H1 (cell line): Measurements from ENCODE around the gene PTPN2. TPM values are rescaled to one million over a fixed set of nuclear protein-coding genes. Genes with fewer than 3 reads are reported as not detected.

Experiments used
- CTCF ChIA-PET: fragments of 300-600 bp; sonication (Branson Sonifier 250); formaldehyde crosslinking; loops from one replicate; lab custom pipeline; 2021; ENCODE audit not compliant: partially characterized antibody; lab: Charles Lee
- POLR2A ChIA-PET: fragments of 300-600 bp; sonication (Branson Sonifier 250); formaldehyde crosslinking; loops from one replicate; lab custom pipeline; 2021; ENCODE audit warnings: inconsistent platforms; ENCODE audit not compliant: partially characterized antibody; lab: Charles Lee
- DNase-seq, 2 experiments: peaks; one replicate each; pipeline versions ENCODE4 v3.0.0 to v3.0.0-alpha.2; 2010 to 2022; ENCODE audit warnings: low spot score in 2 of 2, low read depth in 1 of 2, mixed read lengths in 1 of 2
- FAIRE-seq: peaks from 2 replicates; lab custom pipeline; 2011; peaks lifted over from hg19 to GRCh38; lab: Jason Lieb, UNC
- H2AFZ ChIP-seq: 2 replicates; pipeline ENCODE4 v1.8.1; 2012; ENCODE audit warnings: low read length, inconsistent platforms
- H2AK5ac ChIP-seq: 2 replicates; pipeline ENCODE4 v1.6.1; 2013; ENCODE audit warnings: low read depth, low read length
- H2BK120ac ChIP-seq: replicated peaks from 2 replicates; pipeline ENCODE3; 2013; ENCODE audit warnings: low read depth, low read length, inconsistent platforms
- H2BK12ac ChIP-seq: 2 replicates; pipeline ENCODE4 v1.6.1; 2013; ENCODE audit warnings: low read depth, low read length
- H2BK15ac ChIP-seq: 2 replicates; pipeline ENCODE4 v1.6.1; 2013; ENCODE audit warnings: low read length
- H2BK20ac ChIP-seq: 2 replicates; pipeline ENCODE4 v1.6.1; 2013; ENCODE audit warnings: low read length
- H2BK5ac ChIP-seq: 2 replicates; pipeline ENCODE4 v1.6.1; 2013; ENCODE audit warnings: low read depth, low read length
- H3K14ac ChIP-seq: 2 replicates; pipeline ENCODE4 v1.6.1; 2013; ENCODE audit warnings: inconsistent platforms; ENCODE audit not compliant: insufficient read length
- H3K18ac ChIP-seq: 2 replicates; pipeline ENCODE4 v1.6.1; 2013; ENCODE audit warnings: low read length; ENCODE audit errors: extremely low read depth
- H3K23ac ChIP-seq: 2 replicates; pipeline ENCODE4 v1.6.1; 2013; ENCODE audit warnings: inconsistent platforms; ENCODE audit not compliant: insufficient read length
- H3K23me2 ChIP-seq: 2 replicates; pipeline ENCODE4 v1.6.1; 2013; ENCODE audit warnings: low read depth, low read length
- H3K27ac ChIP-seq: 2 replicates; pipeline ENCODE4 v1.6.1; 2011; ENCODE audit warnings: low read depth, low read length, inconsistent platforms
- H3K27me3 ChIP-seq, 4 experiments: replicated peaks in 1 of 4; 1 replicate in 1 of 4; 2 replicates in 3 of 4; pipeline versions ENCODE4 v1.6.1 to v1.8.1; 2011 to 2013; ENCODE audit warnings: low read length in 3 of 4, mild to moderate bottlenecking in 3 of 4, inconsistent platforms in 2 of 4, mixed read lengths in 2 of 4, moderate library complexity in 1 of 4; ENCODE audit not compliant: control insufficient read depth in 3 of 4, insufficient read depth in 3 of 4; ENCODE audit errors: extremely low read depth in 1 of 4
- H3K36me3 ChIP-seq, 4 experiments: 2 replicates each; pipeline versions ENCODE4 v1.6.1 to v1.8.1; 2011 to 2013; ENCODE audit warnings: mild to moderate bottlenecking in 4 of 4, low read length in 3 of 4, moderate library complexity in 2 of 4, control low read depth in 1 of 4, inconsistent platforms in 1 of 4; ENCODE audit not compliant: insufficient read depth in 4 of 4, control insufficient read depth in 2 of 4
- H3K4ac ChIP-seq: replicated peaks from 2 replicates; pipeline ENCODE3; 2013; ENCODE audit warnings: low read length, low read depth, mixed read lengths, inconsistent platforms; ENCODE audit not compliant: insufficient read length
- H3K4me1 ChIP-seq, 4 experiments: replicated peaks in 1 of 4; 1 replicate in 1 of 4; 2 replicates in 3 of 4; pipeline versions ENCODE4 v1.6.1 to v1.8.1; 2011 to 2013; ENCODE audit warnings: low read length in 3 of 4, inconsistent platforms in 2 of 4, mixed read lengths in 1 of 4; ENCODE audit not compliant: insufficient read depth in 4 of 4, control insufficient read depth in 3 of 4
- H3K4me2 ChIP-seq, 2 experiments: 2 replicates each; pipeline versions ENCODE4 v1.6.1 to v1.8.1; 2011 to 2013; ENCODE audit warnings: low read depth in 2 of 2, low read length in 2 of 2, control low read depth in 1 of 2, inconsistent platforms in 1 of 2, mild to moderate bottlenecking in 1 of 2; ENCODE audit not compliant: insufficient read depth in 1 of 2
- H3K4me3 ChIP-seq, 4 experiments: fragments of 200-600, 300-600 bp in 1 of 4; sonication (generic), shearing (Covaris generic), sonication (Bioruptor Twin) in 1 of 4; 2 replicates each; pipeline versions ENCODE4 v1.5.1 to v1.8.1; 2011 to 2016; ENCODE audit warnings: low read length in 4 of 4, low read depth in 3 of 4, control low read depth in 2 of 4, inconsistent platforms in 2 of 4, mild to moderate bottlenecking in 2 of 4, mixed read lengths in 1 of 4, moderate library complexity in 1 of 4; ENCODE audit not compliant: insufficient read depth in 2 of 4; ENCODE audit errors: extremely low read depth in 1 of 4
- H3K56ac ChIP-seq: replicated peaks from 2 replicates; pipeline ENCODE3; 2013; ENCODE audit warnings: low read depth, mild to moderate bottlenecking, mixed read lengths, low read length, inconsistent platforms; ENCODE audit not compliant: insufficient read length
- H3K79me1 ChIP-seq: 2 replicates; pipeline ENCODE4 v1.6.1; 2013; ENCODE audit warnings: low read depth, low read length, control low read depth
- H3K79me2 ChIP-seq, 2 experiments: 2 replicates each; pipeline versions ENCODE4 v1.6.1 to v1.8.1; 2012 to 2013; ENCODE audit warnings: low read length in 2 of 2, mild to moderate bottlenecking in 2 of 2, inconsistent platforms in 1 of 2; ENCODE audit not compliant: insufficient read depth in 2 of 2, control insufficient read depth in 1 of 2
- H3K9ac ChIP-seq, 4 experiments: replicated peaks in 1 of 4; 1 replicate in 1 of 4; 2 replicates in 3 of 4; pipeline versions ENCODE4 v1.6.1 to v1.8.1; 2011 to 2013; ENCODE audit warnings: low read depth in 3 of 4, low read length in 3 of 4, control low read depth in 2 of 4, mild to moderate bottlenecking in 2 of 4, moderate library complexity in 2 of 4, inconsistent platforms in 1 of 4; ENCODE audit errors: extremely low read depth in 1 of 4
- H3K9me3 ChIP-seq, 2 experiments: 2 replicates each; pipeline versions ENCODE4 v1.6.1 to v1.8.1; 2012 to 2013; ENCODE audit warnings: mild to moderate bottlenecking in 2 of 2, moderate library complexity in 2 of 2, control low read depth in 1 of 2, inconsistent platforms in 1 of 2, low read depth in 1 of 2, low read length in 1 of 2, mixed read lengths in 1 of 2; ENCODE audit not compliant: insufficient read depth in 2 of 2
- H4K20me1 ChIP-seq, 2 experiments: replicated peaks in 1 of 2; 2 replicates each; pipeline versions ENCODE3 to v1.8.1; 2011 to 2013; ENCODE audit warnings: inconsistent platforms in 2 of 2, low read length in 2 of 2, mild to moderate bottlenecking in 1 of 2; ENCODE audit not compliant: insufficient read depth in 2 of 2, control insufficient read depth in 1 of 2
- H4K5ac ChIP-seq: 2 replicates; pipeline ENCODE4 v1.6.1; 2013; ENCODE audit warnings: low read length, low read depth, mixed read lengths, inconsistent platforms; ENCODE audit not compliant: insufficient read length
- H4K8ac ChIP-seq: 2 replicates; pipeline ENCODE4 v1.8.0; 2013; ENCODE audit warnings: mild to moderate bottlenecking, moderate library complexity, low read length, inconsistent platforms; ENCODE audit not compliant: insufficient read depth; ENCODE audit errors: extremely low read depth
- H4K91ac ChIP-seq: replicated peaks from 2 replicates; pipeline ENCODE3; 2013; ENCODE audit warnings: low read length, mixed read lengths, inconsistent platforms; ENCODE audit not compliant: insufficient read length
- BRCA1 ChIP-seq: IDR thresholded peaks from 2 replicates; pipeline ENCODE4 v1.6.1; 2012; ENCODE audit warnings: low read depth, low read length, improper control_type of control experiment
- CBX5 ChIP-seq: fragments of 300-800, 300-1000 bp; sonication (generic); IDR thresholded peaks from 2 replicates; pipeline ENCODE4 v1.7.1; 2016; ENCODE audit warnings: antibody characterized with exemption, low read length, low read depth
- CEBPB ChIP-seq: IDR thresholded peaks from 2 replicates; pipeline ENCODE4 v1.6.1; 2012; ENCODE audit warnings: low read depth, low read length
- EZH2 ChIP-seq: fragments of 200-600 bp; sonication (generic); IDR thresholded peaks from 2 replicates; pipeline ENCODE4 v1.7.1; 2012; ENCODE audit warnings: low read depth, mild to moderate bottlenecking, moderate library complexity, low read length, inconsistent platforms; ENCODE audit not compliant: severe bottlenecking
- HDAC6 ChIP-seq: IDR thresholded peaks from one replicate; pipeline ENCODE4 v1.7.1; 2012; ENCODE audit warnings: low read depth, mild to moderate bottlenecking, inconsistent platforms, low read length, moderate library complexity
- JUND ChIP-seq: IDR thresholded peaks from 2 replicates; pipeline ENCODE4 v1.6.1; 2011; ENCODE audit warnings: mild to moderate bottlenecking, improper control_type of control experiment, low read length
- MAFK ChIP-seq: IDR thresholded peaks from 2 replicates; pipeline ENCODE4 v1.6.1; 2012; ENCODE audit warnings: low read depth, mild to moderate bottlenecking, improper control_type of control experiment, low read length
- NRF1 ChIP-seq: IDR thresholded peaks from 2 replicates; pipeline ENCODE4 v1.6.1; 2011; ENCODE audit warnings: mild to moderate bottlenecking, low read depth, low read length, improper control_type of control experiment
- POLR2AphosphoS5 ChIP-seq: IDR thresholded peaks from 2 replicates; pipeline ENCODE4 v1.6.1; 2011; ENCODE audit warnings: low read depth, low read length
- RBBP5 ChIP-seq: IDR thresholded peaks from 2 replicates; pipeline ENCODE4 v1.7.1; 2012; ENCODE audit warnings: low read depth, mild to moderate bottlenecking, inconsistent platforms, low read length, moderate library complexity, borderline replicate concordance
- SIRT6 ChIP-seq: IDR thresholded peaks from one replicate; pipeline ENCODE4 v1.7.1; 2012; ENCODE audit warnings: low read length, inconsistent platforms
- SRF ChIP-seq: IDR thresholded peaks from 2 replicates; pipeline ENCODE4 v1.6.1; 2011; ENCODE audit warnings: mild to moderate bottlenecking, low read depth, low read length, moderate library complexity
- TAF1 ChIP-seq: IDR thresholded peaks from 2 replicates; pipeline ENCODE4 v1.6.1; 2011; ENCODE audit warnings: mild to moderate bottlenecking, low read depth, low read length
- TEAD4 ChIP-seq: IDR thresholded peaks from 2 replicates; pipeline ENCODE4 v1.6.1; 2012; ENCODE audit warnings: low read depth, low read length, inconsistent platforms, mixed read lengths
- WGBS, 2 experiments: shearing (Covaris generic) in 1 of 2; methylation state at CpG; one replicate each; pipeline versions ENCODE4 v1.1.6 to v1.1.7; 2013 to 2015; ENCODE audit warnings: low lambda C conversion rate in 2 of 2, mixed read lengths in 2 of 2, inconsistent platforms in 1 of 2, low coverage in 1 of 2, missing lambda C conversion rate in 1 of 2; ENCODE audit not compliant: insufficient replicate concordance in 2 of 2, insufficient coverage in 1 of 2, insufficient read length in 1 of 2; ENCODE audit errors: extremely low coverage in 1 of 2, missing lambda C conversion rate in 1 of 2; 5-methylcytosine and 5-hydroxymethylcytosine counted together
- polyA plus RNA-seq, 7 experiments: library from polyadenylated mRNA; depleted of rRNA in 3 of 7; stranded (reverse) in 5 of 7; unstranded in 2 of 7; fragments of >200 nt in 5 of 7; fragments of 200-250 nt in 2 of 7; gene quantifications; 1 replicate in 5 of 7; 2 replicates in 1 of 7; 4 replicates in 1 of 7; pipeline versions ENCODE4 v1.2.1 to v1.2.3, GENCODE V29; 2011 to 2013; ENCODE audit warnings: missing spikeins in 2 of 7, mixed read lengths in 2 of 7
- total RNA-seq: library from RNA; stranded (reverse); fragmentation: NEBNext Ultra II Directional; extraction: Animal tissue kit (Norgen Biotek cat#: 25700); gene quantifications from 2 replicates; pipeline ENCODE4 v1.2.1, GENCODE V29; 2021

The PTPN2 gene
- total and polyA plus RNA-seq, 2 of the 8 experiments (the other 6 are each of a cell fraction or from before 2014, with no cell fraction given): 16.4 to 54.0 TPM

DNA sequence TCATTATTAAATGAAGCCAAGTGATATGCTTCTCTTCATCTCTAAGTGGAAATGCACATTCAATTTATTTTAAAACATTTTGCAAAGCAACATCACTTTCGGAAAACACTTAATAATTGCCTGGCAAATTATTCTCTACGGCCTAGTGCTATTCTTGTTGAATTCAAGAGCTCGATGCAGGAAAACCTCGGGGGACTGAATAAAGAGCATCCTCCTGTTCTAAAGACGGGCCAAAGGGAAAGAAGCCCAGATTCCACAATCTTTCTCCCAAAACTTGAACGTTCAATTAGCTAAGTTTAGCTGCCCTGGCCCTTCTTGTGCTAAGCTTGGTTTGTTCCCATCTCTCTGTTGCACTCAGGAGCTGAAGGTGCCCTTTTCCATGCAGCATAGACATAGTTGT is 40.6 kb upstream of the PTPN2 start:
- H3K79me2 ChIP-seq: no peaks in the 10 kb centered on the region
- H2AFZ ChIP-seq: no peak overlapping the region
- no peak overlapping the region for H2BK5ac ChIP-seq
- H2BK15ac ChIP-seq: no peak overlapping the region
- FAIRE-seq (no peak), DNase-seq (no peak)
- ChIA-PET POLR2A (interaction anchor here (1.1 kb wide), 1 partner anchor 19 kb away, joined by 3 read pairs; no protein-coding TSS in a partner anchor), CTCF (interaction anchor here (0.9 to 2.0 kb wide), 2 partner anchors 10 to 187 kb away, joined by 3 to 12 read pairs; no protein-coding TSS in a partner anchor)
- no peak overlapping the region for H4K8ac ChIP-seq
- H3K56ac ChIP-seq: no peak overlapping the region
- H3K18ac ChIP-seq: no peak overlapping the region
- H3K36me3 ChIP-seq: no peaks in the 10 kb centered on the region
- H3K27me3 ChIP-seq: no peaks in the 10 kb centered on the region
- H3K27ac ChIP-seq: no peak overlapping the region
- H3K4me3 ChIP-seq: no peak overlapping the region
- no peak overlapping the region for H3K14ac ChIP-seq
- no peak overlapping the region for H2BK120ac ChIP-seq
- H3K9ac ChIP-seq: no peak overlapping the region
- TF ChIP-seq SRF (no peak), TAF1 (no peak), JUND (no peak), NRF1 (no peak), CBX5 (no peak), BRCA1 (no peak), TEAD4 (no peak), EZH2 (no peak), SIRT6 (no peak), POLR2AphosphoS5 (no peak), CEBPB (no peak), MAFK (no peak), RBBP5 (no peak), HDAC6 (no peak)
- no peaks in the 10 kb centered on the region for H3K4me1 ChIP-seq
- no peak overlapping the region for H3K23ac ChIP-seq
- no peak overlapping the region for H3K4ac ChIP-seq
- no peak overlapping the region for H4K91ac ChIP-seq
- H3K4me2 ChIP-seq: no peak overlapping the region
- H3K9me3 ChIP-seq: no peaks in the 10 kb centered on the region
- no peak overlapping the region for H2AK5ac ChIP-seq
- no peak overlapping the region for H4K5ac ChIP-seq
- no peaks in the 10 kb centered on the region for H4K20me1 ChIP-seq
- H2BK12ac ChIP-seq: no peak overlapping the region
- H3K23me2 ChIP-seq: no peaks in the 10 kb centered on the region
- no peak overlapping the region for H2BK20ac ChIP-seq
- 84% methylated on average over 6 of the region's 6 CpGs; no CpG with 5 or more reads in 1 of the 2 experiments for WGBS, 2 experiments
- H3K79me1 ChIP-seq: no peaks in the 10 kb centered on the region
